HepG2 (cell line): Measurements from ENCODE around the gene ACADS. TPM values are rescaled to one million over a fixed set of nuclear protein-coding genes. Genes with fewer than 3 reads are reported as not detected.

Experiments
- ATAC-seq: fragments of 200-7000 bp; cut with Tn5 transposase; 3 replicates; pipeline ENCODE4 v1.9.1; 2020; ENCODE audit warnings: mild to moderate bottlenecking, moderate library complexity
- BruUV-seq: library from RNA; stranded (reverse); fragments of 400-500 nt; replicated peaks from 2 replicates; lab custom pipeline; 2021; lab: Mats Ljungman, UMichigan
- CTCF ChIA-PET: fragments of 300-600 bp; formaldehyde crosslinking; extraction: SDS; loops from one replicate; lab custom pipeline; 2021; ENCODE audit warnings: low total read pairs, inconsistent platforms, low intra/inter-chr PET ratio; lab: Yijun Ruan, JAX
- POLR2A ChIA-PET: fragments of 350-600 bp; sonication (Branson Sonifier 250); formaldehyde crosslinking; loops from one replicate; lab custom pipeline; 2020; ENCODE audit warnings: antibody characterized with exemption, inconsistent platforms; lab: Yijun Ruan, JAX
- DNase-seq: peaks from one replicate; pipeline ENCODE4 v3.0.0-alpha.2; 2015; ENCODE audit warnings: low spot score
- FAIRE-seq: peaks from 3 replicates; lab custom pipeline; 2011; peaks lifted over from hg19 to GRCh38; lab: Jason Lieb, UNC
- H2AFZ ChIP-seq: one replicate; pipeline ENCODE4 v1.6.1; 2011; ENCODE audit warnings: low read length, inconsistent platforms
- H3K27ac ChIP-seq: fragments of 300-600 bp; 3 replicates; pipeline ENCODE4 v1.8.0; 2011; ENCODE audit warnings: mixed run types, mild to moderate bottlenecking, mixed read lengths, low read length, inconsistent platforms; ENCODE audit not compliant: insufficient read depth; ENCODE audit errors: extremely low read length
- H3K27me3 ChIP-seq, 2 experiments: fragments of 200-600 bp in 1 of 2; 2 replicates in 1 of 2; 3 replicates in 1 of 2; pipeline versions ENCODE4 v1.6.0 to v1.8.0; 2011; ENCODE audit warnings: low read length in 2 of 2, mild to moderate bottlenecking in 2 of 2, moderate library complexity in 2 of 2, inconsistent platforms in 1 of 2; ENCODE audit not compliant: insufficient read depth in 2 of 2, control insufficient read depth in 1 of 2
- H3K36me3 ChIP-seq, 2 experiments: fragments of 200-600 bp in 1 of 2; replicated peaks in 1 of 2; 2 replicates in 1 of 2; 3 replicates in 1 of 2; pipeline versions ENCODE4 v1.5.1 to v1.8.0; 2011; ENCODE audit warnings: low read length in 2 of 2, inconsistent platforms in 1 of 2; ENCODE audit not compliant: insufficient read depth in 2 of 2, control insufficient read depth in 1 of 2
- H3K4me1 ChIP-seq: 2 replicates; pipeline ENCODE4 v1.5.1; 2012; ENCODE audit warnings: low read length, inconsistent platforms; ENCODE audit not compliant: insufficient read depth
- H3K4me2 ChIP-seq: 2 replicates; pipeline ENCODE4 v1.6.0; 2011; ENCODE audit warnings: low read depth, low read length, inconsistent platforms
- H3K4me3 ChIP-seq, 3 experiments: fragments of 200-600 bp in 1 of 3; sonication (generic), shearing (Covaris generic) in 1 of 3; replicated peaks in 1 of 3; 2 replicates each; pipeline ENCODE4 v1.5.1; 2011 to 2016; ENCODE audit warnings: low read length in 3 of 3, inconsistent platforms in 2 of 3, low read depth in 2 of 3, mild to moderate bottlenecking in 2 of 3, control low read depth in 1 of 3, mixed read lengths in 1 of 3; ENCODE audit not compliant: insufficient read depth in 1 of 3
- H3K79me2 ChIP-seq: one replicate; pipeline ENCODE4 v1.6.1; 2011; ENCODE audit warnings: low read length, inconsistent platforms; ENCODE audit not compliant: insufficient read depth
- H3K9ac ChIP-seq: 2 replicates; pipeline ENCODE4 v1.6.0; 2011; ENCODE audit warnings: mild to moderate bottlenecking, low read depth, low read length, inconsistent platforms; ENCODE audit not compliant: insufficient read depth
- H3K9me3 ChIP-seq: 2 replicates; pipeline ENCODE4 v1.5.1; 2012; ENCODE audit warnings: mild to moderate bottlenecking, low read length
- H4K20me1 ChIP-seq: 2 replicates; pipeline ENCODE4 v1.6.0; 2011; ENCODE audit warnings: inconsistent platforms, mild to moderate bottlenecking, low read length, moderate library complexity; ENCODE audit not compliant: insufficient read depth
- CSRNP2 ChIP-seq: sonication (generic); formaldehyde crosslinking; conservative IDR thresholded peaks from 2 replicates; pipeline ENCODE4 v1.8.0; 2022; ENCODE audit warnings: low read depth, missing genetic modification reagents
- ETV6 ChIP-seq: sonication (generic); formaldehyde crosslinking; conservative IDR thresholded peaks from 2 replicates; pipeline ENCODE4 v1.4.0; 2020; ENCODE audit warnings: missing genetic modification reagents
- FOXK2 ChIP-seq: fragments of 450-650 bp; IDR thresholded peaks from 2 replicates; pipeline ENCODE4 v1.6.1; 2016
- GABPA ChIP-seq, 2 experiments: IDR thresholded peaks; 2 replicates each; pipeline ENCODE4 v1.6.1; 2011 to 2016; ENCODE audit warnings: low read depth in 2 of 2, low read length in 1 of 2, missing biosample characterization in 1 of 2, missing genetic modification characterization in 1 of 2
- NFYC ChIP-seq: IDR thresholded peaks from 2 replicates; pipeline ENCODE4 v1.6.1; 2016; ENCODE audit warnings: missing genetic modification reagents, missing compliant biosample characterization
- POGZ ChIP-seq: sonication (generic); formaldehyde crosslinking; IDR thresholded peaks from 2 replicates; pipeline ENCODE4 v1.4.0; 2020; ENCODE audit warnings: mild to moderate bottlenecking, missing genetic modification reagents
- REST ChIP-seq, 2 experiments: IDR thresholded peaks; 2 replicates each; pipeline ENCODE4 v1.6.1; 2011 to 2012; ENCODE audit warnings: low read length in 2 of 2, borderline replicate concordance in 1 of 2, low read depth in 1 of 2, mild to moderate bottlenecking in 1 of 2, moderate library complexity in 1 of 2
- TBL1XR1 ChIP-seq: fragments of 150-350 bp; IDR thresholded peaks from 2 replicates; pipeline ENCODE4 v1.6.1; 2014; ENCODE audit warnings: borderline replicate concordance, low read length; ENCODE audit not compliant: partially characterized antibody
- TFAP4 ChIP-seq: sonication (generic); IDR thresholded peaks from 2 replicates; pipeline ENCODE4 v1.6.1; 2016; ENCODE audit warnings: low read depth, borderline replicate concordance
- TRIM22 ChIP-seq: fragments of 450-650 bp; IDR thresholded peaks from 2 replicates; pipeline ENCODE4 v1.6.1; 2017
- ZNF17 ChIP-seq: sonication (generic); formaldehyde crosslinking; IDR thresholded peaks from 2 replicates; pipeline ENCODE4 v1.5.0; 2020; ENCODE audit warnings: mild to moderate bottlenecking, missing genetic modification reagents
- ZNF484 ChIP-seq: sonication (generic); formaldehyde crosslinking; IDR thresholded peaks from 2 replicates; pipeline ENCODE4 v1.5.1; 2020; ENCODE audit warnings: mild to moderate bottlenecking, low read depth, missing genetic modification reagents, borderline replicate concordance
- ZNF652 ChIP-seq: IDR thresholded peaks from 2 replicates; pipeline ENCODE4 v1.6.1; 2016; ENCODE audit warnings: low read depth, borderline replicate concordance
- whole genome bisulfite sequencing: methylation state at CpG from one replicate; pipeline ENCODE4 v1.1.6; 2017; ENCODE audit warnings: low lambda C conversion rate; 5-methylcytosine and 5-hydroxymethylcytosine counted together
- in situ Hi-C: cut with HindIII; loops from 2 replicates; pipeline ENCODE4 v1.10.0; 2017; ENCODE audit warnings: low pct_unique_long_range_greater_than_20kb; ENCODE audit not compliant: extremely low pct_ligation_motif_present
- intact Hi-C: fragments of 100-400 bp; cut with micrococcal nuclease; formaldehyde crosslinking; loops from one replicate; pipeline ENCODE4 v1.10.0; 2022; ENCODE audit not compliant: unreplicated experiment
- polyA plus RNA-seq, 8 experiments: library from polyadenylated mRNA; depleted of rRNA in 3 of 8; stranded (reverse) in 7 of 8; unstranded in 1 of 8; fragments of >200 nt; fragmentation: Illumina TruSeq in 4 of 8; extraction: Trizol in 4 of 8; gene quantifications; 2 replicates each; pipeline versions ENCODE4 v1.2.1 to v1.2.3, GENCODE V29; 2011 to 2016; ENCODE audit warnings: low read depth in 4 of 8, missing spikeins in 1 of 8, mixed read lengths in 1 of 8; ENCODE audit not compliant: insufficient read depth in 1 of 8
- total RNA-seq, 5 experiments: library from RNA; depleted of rRNA; stranded (reverse); fragments of >200 nt; fragmentation: Illumina TruSeq; extraction: Trizol; gene quantifications; 2 replicates each; pipeline ENCODE4 v1.2.3, GENCODE V29; 2016; ENCODE audit warnings: low read depth in 1 of 5

The ACADS gene
- total and polyA plus RNA-seq, 2 of the 13 experiments (the other 11 are each of a cell fraction or from before 2014, with no cell fraction given), result 17.4 to 27.7 TPM

- TF ChIP-seq POGZ, result no peak
- TF ChIP-seq TBL1XR1, result no peak
- no peak for TF ChIP-seq ZNF17 (CRISPR knock-in tag)
- TF ChIP-seq TFAP4, result no peak
- peak; percentile 91 for TF ChIP-seq ETV6 (CRISPR knock-in tag)
- no peak for TF ChIP-seq GABPA (IDR thresholded peaks at IDR 0.05; ENCODE audit: low read depth, low read length)
- TF ChIP-seq GABPA (CRISPR knock-in tag; IDR thresholded peaks at IDR 0.05; ENCODE audit: low read depth), result 0 out of 2 replicates have a peak, but pooled peaks have one; percentile 29
Observed at GRCh38 chr12:120783197-120783596, 57.6 kb downstream of the ACADS start (continued).

- DNase-seq (no peak), ATAC-seq (no peak), FAIRE-seq (no peak)
- in situ Hi-C loops, result no loop called here
- H3K4me2 ChIP-seq, result no peak overlapping the region
- POLR2A ChIA-PET, result no interaction called here
- CTCF ChIA-PET, result no interaction called here
- no peak overlapping the region for H3K9ac ChIP-seq
- 94% methylated on average over 3 of the region's 3 CpGs for WGBS
- H3K27ac ChIP-seq, result no peak overlapping the region
- no peaks in the 10 kb centered on the region for H3K79me2 ChIP-seq
- H3K27me3 ChIP-seq, result no peaks in the 10 kb centered on the region
- H2AFZ ChIP-seq, result no peak overlapping the region
- H3K36me3 ChIP-seq, result peaks cover 10 to 24% of the 10 kb centered on the region in 2 experiments; a peak in 4 of 5 replicates
- BruUV-seq, result no TSS peak
- no peaks in the 10 kb centered on the region for H3K9me3 ChIP-seq
- intact Hi-C loops, result no loop called here
- no peak overlapping the region for H3K4me3 ChIP-seq
- no peaks in the 10 kb centered on the region for H4K20me1 ChIP-seq
- no peaks in the 10 kb centered on the region for H3K4me1 ChIP-seq
- no peak for TF ChIP-seq CSRNP2
- no peak for TF ChIP-seq ZNF484 (CRISPR knock-in tag)
- TF ChIP-seq FOXK2, result no peak
- TF ChIP-seq ZNF652, result no peak
- TF ChIP-seq TRIM22, result no peak
- TF ChIP-seq NFYC, result no peak
- TF ChIP-seq REST (IDR thresholded peaks at IDR 0.05; ENCODE audit: borderline replicate concordance in 1 of 2, low read depth in 1 of 2, low read length in 2 of 2), result no peak
Observed at GRCh38 chr12:120784804-120785203, 59.2 kb downstream of the ACADS start.
